NT2/D1 (cell line): ENCODE results near the gene TOR1B.

Source experiments
- YY1 ChIP-seq: IDR thresholded peaks from 2 replicates; pipeline ENCODE4 v1.6.1; 2011; ENCODE audit not compliant: insufficient read length, insufficient read depth
- ZNF274 ChIP-seq: IDR thresholded peaks from 2 replicates; pipeline ENCODE4 v1.6.1; 2011; ENCODE audit warnings: mild to moderate bottlenecking, low read depth, low read length

DNA sequence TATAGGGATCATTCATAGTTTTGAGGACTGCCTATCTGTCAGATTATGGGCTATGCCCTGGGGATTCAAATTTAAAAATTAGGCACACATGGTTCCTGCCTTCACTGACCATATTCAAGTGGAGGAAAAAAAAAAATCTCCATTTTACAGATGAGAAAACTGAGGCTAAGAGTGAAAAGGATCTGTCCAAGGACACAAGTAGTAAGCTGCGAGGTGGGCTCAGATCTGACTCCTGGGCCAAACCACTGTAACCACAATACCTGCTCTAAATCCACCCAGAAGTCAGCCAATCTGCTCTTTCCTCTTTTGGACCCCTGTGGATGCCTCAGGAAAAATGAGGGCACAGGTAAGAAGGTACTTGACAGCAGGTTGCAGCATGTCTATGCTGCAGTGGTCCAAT is 23.8 kb downstream of the TOR1B start:
- TF ChIP-seq ZNF274 (no peak), YY1 (no peak)
